ENCODE data around the gene EEFSEC.

The EEFSEC gene

DNA sequence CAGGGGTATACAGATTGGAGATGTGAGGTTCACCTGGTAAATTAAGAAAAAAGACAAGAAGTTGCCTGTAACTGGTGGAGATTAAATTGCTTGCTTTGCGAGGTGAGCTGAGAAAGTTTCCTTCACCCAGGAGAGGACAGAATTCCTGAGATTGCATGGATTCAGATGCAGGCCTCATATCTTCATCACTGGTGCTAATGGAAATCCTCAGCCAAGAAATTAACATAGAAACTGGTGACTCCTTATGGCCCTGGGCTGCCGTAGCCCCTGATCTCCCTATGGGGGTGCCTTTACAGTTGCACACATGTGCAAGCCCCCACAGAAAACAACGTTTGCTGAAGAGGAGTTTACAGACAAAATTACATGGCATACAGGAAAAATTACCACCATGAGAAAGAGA lies 68.0 kb downstream of the EEFSEC start:
- no peak for DNase-seq

DNA sequence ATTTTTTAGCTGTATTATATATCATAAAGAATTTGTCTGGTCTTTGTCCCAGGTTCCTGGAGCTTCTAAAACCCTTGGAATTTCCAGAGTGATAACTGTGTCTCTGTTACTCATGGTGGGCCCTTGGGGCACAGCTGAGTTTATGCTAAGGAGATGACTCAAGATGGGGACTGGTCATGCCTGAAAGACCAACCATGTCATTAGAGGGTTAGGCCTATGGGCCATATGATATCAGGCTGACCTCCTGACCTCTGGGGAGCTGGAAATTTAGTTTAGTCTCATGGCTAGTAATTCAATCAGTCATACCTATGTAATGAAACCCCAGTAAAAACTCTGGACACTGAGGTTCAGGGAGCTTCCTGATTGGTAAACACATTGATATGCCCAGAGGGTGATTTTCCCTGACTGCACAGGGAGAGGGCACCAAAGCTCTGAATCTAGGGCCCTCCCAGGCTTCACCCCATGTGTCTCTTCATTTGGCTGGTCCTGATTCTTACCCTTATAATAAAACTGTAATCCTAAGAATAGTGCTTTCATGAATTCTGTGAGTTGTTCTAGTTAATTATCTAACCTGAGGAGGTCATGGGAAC lies 69.6 kb downstream of the EEFSEC start:
- DNase-seq = no peak

DNA sequence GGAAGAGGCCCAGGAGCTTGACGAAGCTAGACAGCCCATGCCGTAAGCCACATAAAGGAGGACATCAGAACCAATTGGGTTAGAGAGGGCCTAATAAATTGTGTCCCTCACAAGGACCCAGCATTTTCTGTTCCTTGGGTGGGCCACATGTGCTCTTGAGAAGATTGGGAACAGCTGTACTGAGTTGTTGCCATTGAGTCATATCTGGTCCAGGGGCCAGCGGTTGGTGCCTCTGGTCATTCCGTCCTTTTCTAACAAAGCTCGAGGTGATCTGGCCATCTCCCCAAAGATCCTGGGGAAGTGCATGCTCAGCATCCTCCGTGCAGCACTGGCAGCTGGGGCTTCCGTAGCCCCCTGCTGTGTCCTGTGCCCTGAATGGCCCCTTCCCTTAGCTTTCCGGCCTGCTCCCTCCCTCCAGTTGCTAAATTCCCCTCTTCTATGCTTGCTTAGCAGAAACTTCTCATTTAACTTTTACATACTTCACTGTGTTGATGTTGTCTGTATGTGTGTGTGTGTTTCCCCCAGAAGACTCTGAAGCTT lies 73.0 kb downstream of the EEFSEC start:
- no peak for DNase-seq

DNA sequence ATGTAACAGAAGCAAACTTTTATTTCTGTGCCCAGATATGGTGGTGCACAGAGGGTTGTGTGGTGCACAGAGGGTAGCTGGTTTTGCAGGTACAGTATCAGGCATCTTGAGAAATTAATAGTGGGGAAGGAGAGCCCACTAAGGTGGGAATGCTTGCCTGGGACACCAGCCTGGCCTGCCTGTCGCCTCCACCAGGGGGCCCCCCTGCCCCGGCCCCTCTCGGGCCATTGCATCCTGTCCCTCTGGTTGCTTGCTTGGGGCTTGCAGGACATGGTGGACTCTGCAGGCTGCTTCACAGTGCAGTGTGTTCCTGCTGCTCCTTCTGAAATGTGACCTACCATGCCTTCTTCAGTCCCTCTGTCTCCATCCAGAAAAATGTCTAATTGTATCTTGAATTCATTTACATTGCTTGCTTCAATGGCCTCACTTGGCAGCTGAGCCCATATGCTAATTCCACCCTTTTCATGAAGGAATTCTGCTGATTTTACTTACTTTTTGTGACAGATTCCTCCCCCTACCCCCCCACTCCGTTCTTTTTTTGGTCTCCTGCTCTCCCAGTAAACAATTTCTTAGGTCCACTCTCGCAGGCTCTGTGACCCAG lies 73.6 kb downstream of the EEFSEC start:
- DNase-seq = peak; percentile 10

DNA sequence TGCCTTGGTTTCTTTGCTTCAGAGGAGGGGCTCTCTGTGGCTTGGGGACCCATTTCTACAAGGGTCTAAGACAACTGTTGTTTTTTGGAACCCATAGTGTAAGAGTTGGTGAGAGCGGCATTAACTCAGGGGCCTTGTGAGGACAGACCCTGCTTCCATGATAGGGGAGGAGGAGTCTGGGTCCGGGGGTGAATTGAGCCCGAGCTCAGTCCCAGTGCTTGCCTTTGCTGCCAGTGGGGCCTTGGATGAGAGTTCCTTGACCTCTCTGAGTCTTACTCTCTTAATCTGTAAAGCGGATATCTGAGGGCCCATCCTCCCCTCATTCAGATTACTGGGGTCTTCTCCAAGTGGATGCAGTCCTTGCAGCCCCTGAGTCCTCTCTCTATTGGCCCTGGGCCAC lies 74.2 kb downstream of the EEFSEC start:
- DNase-seq = no peak

- DNase-seq = no peak
Measured at GRCh38 chr3:128228366-128228910, 75.2 kb downstream of the EEFSEC start.

- DNase-seq = no peak
Measured at GRCh38 chr3:128229106-128229857, 76.0 kb downstream of the EEFSEC start.

DNA sequence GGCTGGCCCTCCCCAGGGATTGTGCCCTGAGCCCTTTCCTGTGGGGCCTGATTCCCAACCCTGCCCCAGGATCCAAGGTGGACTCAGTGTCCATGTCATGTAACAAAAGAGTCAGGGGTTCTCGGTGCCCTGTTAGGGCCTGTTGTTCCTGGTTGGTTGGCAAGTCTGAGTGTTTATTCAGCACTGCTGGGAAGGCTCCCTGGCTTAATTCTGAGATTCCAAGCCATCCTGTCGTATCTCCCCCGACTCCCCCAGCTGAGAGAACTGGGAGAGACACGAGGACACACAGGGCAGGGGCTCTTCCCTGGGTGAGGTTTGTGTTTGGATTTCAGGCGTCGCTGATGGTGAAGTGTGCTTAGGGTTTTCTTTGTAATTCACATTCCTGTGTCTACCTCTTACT lies 78.3 kb downstream of the EEFSEC start:
- no peak for DNase-seq

DNA sequence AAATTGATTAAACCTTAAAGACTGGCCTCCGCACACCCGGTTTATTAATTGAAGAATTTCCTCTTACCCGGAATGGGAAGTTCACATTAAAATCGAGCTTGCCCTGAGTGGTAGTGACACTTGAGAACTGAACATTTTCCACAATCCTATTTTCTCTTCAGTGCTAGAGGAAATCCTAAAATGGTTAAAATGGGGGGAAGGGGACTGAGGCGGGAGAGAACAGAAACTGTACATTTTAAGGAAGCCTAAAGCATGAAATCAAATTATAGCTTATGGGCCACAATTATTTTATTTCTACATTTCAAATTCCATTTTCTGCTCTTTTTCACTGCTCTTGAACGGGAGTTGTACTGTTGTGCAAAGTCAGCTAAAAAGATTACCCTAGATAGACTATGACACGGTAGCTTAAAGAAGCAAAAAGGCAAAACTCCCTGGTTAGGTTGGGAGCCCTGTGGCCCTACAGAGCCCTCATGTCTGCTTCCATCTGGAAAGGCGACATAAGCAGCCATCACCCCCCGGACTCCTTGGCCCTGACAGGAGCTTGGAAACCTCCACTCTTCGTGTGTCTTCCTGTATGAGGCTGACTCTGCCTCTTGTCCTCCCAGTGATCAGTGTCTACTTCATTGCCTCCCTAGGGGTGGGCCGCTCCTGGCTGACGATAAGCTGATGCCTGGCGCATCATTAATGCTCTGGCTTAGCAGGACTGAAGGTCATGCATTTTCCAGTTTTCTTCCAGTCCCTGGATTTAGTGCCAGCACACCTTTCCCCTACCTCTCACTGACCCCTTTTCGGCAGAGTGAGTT lies 79.3 kb downstream of the EEFSEC start:
- DNase-seq = no peak

DNA sequence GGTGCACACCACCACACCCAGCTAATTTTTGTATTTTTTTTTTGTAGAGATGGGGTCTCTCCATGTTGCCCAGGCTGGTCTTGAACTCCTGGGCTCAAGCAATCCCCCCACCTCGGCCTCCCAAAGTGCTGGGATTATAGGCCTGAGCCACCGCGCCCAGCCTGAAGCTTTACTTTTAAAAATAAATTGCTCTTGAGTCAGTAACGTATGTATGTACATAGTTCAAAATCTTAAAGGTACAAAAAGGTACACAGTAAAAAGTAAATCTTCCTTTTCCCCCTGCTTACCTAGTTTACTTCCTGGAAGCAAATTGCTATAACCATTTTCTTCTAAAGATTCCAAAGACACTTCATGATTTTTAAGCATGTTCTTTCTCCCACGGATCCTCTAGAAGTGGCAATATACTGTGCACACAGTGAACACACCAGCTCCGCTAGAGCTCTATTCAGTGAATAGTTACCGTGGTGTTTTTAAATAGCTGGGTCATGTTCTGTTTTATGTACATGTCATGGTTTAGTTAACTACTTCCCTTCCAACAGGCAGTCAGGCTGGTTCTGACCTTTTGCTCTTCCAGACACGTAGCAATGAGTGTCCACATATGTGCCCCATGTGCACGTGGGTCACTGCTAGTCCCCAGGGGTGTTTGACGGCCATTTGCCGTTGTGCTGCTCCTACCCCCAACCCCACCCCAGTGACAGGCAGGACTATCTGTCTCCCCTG lies 82.1 kb downstream of the EEFSEC start:
- no peak for DNase-seq

GRCh38 chr3:128236657-128237056 lies 83.4 kb downstream of the EEFSEC start:
- DNase-seq = no peak

DNA sequence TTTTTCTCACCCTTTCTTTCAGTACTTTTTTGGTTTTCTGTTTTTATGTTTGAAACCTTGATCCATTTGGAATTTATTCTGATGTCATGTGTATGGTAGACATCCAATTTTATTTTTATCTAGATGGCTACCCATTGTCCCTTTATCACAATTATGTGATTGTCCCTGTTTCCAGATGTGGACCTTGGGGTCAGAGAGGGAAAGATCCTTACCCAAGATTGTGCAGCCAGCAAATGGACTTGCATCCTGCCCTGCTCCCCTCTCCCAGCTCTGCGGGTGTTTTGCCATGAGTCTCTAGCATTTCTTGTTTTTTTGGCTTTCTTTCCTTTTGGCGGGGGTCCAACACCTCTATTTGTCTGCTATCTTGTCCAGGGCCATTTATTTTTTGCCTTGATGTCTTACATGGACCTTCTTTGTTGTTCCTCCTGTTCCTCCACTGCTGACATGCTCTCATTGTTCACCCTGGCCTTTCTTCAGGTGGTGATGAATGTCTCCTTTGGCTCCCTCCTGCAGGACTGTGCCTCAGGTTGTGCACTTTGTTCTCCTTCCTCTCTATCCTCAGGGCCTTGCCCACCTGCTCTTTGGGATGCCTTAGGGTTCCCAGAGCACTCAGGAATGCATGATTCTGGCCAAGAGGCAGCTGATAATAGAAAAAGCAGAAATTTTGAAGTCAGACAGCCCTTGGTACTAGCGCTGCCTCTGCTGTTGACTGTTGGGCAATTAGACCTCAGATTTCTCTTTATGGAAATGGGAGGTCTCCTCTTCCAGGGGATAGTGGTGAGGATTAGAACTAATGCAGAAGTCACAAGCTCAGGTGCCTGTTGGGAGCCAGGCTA lies 84.3 kb downstream of the EEFSEC start:
- no peak for DNase-seq

DNA sequence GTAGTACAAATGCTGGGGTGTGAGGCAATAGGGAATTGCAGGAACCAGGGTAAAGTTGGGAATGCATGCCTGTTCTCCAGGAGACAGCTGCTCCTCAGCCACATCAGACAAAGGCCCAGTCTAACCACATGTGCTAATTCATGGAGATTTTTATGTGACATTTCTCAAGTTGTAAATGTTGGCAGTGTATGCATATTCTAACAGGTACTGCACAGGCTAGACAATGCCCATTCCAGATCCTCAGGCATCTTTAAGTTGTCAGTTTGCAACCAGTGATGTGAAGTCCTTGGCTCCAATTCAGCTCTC lies 84.9 kb downstream of the EEFSEC start:
- DNase-seq = no peak

- no peak for DNase-seq
Measured at GRCh38 chr3:128239304-128239703, 86.0 kb downstream of the EEFSEC start.

DNA sequence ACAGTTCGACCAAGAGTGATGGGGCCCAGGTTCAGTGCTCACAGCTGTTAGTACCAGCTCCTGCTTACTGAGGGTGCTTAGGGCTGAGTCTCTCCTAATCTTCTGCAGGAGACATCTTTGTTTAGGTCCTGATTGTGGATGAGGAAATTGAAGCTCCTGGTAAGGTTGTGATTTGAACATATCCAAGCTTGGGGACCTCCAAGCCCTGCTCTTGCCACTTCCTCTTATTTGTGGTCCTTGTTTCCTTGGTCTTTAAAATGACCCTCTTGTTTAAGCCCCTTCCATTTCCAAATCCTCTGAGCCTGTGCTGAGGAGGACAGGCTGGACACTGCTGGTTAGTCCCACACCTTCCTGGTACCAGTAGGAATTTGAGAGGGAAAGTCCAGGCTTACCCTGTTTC lies 87.0 kb downstream of the EEFSEC start:
- no peak for DNase-seq

- DNase-seq = no peak
Measured at GRCh38 chr3:128241741-128242140, 88.5 kb downstream of the EEFSEC start.

GRCh38 chr3:128242818-128243601 lies 89.7 kb downstream of the EEFSEC start:
- DNase-seq = no peak

- DNase-seq = no peak
Measured at GRCh38 chr3:128243602-128244504, 90.6 kb downstream of the EEFSEC start.

GRCh38 chr3:128245460-128245859 lies 92.2 kb downstream of the EEFSEC start:
- no peak for DNase-seq

Measured in T-helper 9 cell (primary cell).